Astrocyte (in vitro differentiated cells and primary cell): ENCODE measurements around the gene TCEA2.

Experiments
- EZH2 ChIP-seq: IDR thresholded peaks from 2 replicates; pipeline ENCODE4 v1.6.1; 2012; ENCODE audit warnings: mild to moderate bottlenecking, low read length, inconsistent platforms; ENCODE audit not compliant: insufficient read depth
- TF ChIP-seq, protein P1 (sequence below): IDR thresholded peaks from 2 replicates; pipeline ENCODE4 v1.5.1; 2011; ENCODE audit warnings: low read depth, mild to moderate bottlenecking, inconsistent platforms, low read length, moderate library complexity; ENCODE audit not compliant: insufficient read depth

DNA sequence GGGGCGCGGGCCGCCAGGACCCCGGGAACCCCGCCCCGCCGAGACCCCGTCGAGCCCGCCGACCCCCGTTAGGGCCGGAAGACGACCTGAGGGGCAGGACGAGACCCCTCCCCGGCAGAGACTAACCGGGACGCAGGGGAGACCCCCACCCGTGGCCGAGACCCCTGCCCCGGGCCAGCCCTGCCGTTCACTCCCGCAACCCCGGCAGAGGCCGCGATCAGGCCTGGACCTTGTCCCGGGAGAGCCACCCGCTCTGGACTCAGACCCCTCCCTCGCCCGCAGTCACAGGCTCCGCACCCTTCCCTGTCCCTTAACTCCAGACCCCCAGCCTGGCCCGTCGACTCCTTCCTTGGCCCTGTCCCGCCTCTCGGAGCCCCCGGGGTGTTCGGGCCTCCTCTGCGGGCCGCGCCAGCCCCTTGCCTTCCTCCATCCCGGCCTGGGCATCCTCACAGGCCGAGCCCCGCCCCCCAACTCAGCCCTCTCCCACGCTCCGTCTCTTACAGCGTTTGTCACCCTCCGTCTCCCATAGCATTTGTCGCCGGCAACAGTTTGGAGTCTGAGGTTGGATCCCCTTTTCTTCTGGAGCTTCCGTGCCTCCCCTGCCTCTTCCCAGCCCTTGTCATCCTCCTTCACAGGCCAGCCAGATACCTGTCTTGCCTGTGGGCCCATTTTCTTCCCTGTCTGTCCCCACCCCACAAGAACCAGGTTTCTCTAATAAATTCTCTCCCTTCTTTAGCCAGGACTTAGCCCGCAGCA lies 569 bp downstream of the TCEA2 start:
- TF ChIP-seq, protein P1, sequence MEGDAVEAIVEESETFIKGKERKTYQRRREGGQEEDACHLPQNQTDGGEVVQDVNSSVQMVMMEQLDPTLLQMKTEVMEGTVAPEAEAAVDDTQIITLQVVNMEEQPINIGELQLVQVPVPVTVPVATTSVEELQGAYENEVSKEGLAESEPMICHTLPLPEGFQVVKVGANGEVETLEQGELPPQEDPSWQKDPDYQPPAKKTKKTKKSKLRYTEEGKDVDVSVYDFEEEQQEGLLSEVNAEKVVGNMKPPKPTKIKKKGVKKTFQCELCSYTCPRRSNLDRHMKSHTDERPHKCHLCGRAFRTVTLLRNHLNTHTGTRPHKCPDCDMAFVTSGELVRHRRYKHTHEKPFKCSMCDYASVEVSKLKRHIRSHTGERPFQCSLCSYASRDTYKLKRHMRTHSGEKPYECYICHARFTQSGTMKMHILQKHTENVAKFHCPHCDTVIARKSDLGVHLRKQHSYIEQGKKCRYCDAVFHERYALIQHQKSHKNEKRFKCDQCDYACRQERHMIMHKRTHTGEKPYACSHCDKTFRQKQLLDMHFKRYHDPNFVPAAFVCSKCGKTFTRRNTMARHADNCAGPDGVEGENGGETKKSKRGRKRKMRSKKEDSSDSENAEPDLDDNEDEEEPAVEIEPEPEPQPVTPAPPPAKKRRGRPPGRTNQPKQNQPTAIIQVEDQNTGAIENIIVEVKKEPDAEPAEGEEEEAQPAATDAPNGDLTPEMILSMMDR = no peak
- TF ChIP-seq EZH2 = no peak
